Transverse colon (tissue), 3 donors: Measurements from ENCODE around the gene CCDC50.

Source experiments
- CTCF ChIP-seq, 5 experiments: fragments of 200-600 bp in 3 of 5; fragments of 450-650 bp in 2 of 5; sonication (generic) in 3 of 5; IDR thresholded peaks; 1 replicate in 2 of 5; 2 replicates in 3 of 5; pipeline ENCODE4 v1.5.1; 2016 to 2017; ENCODE audit warnings: antibody characterized with exemption in 5 of 5, inconsistent platforms in 3 of 5, mild to moderate bottlenecking in 2 of 5, moderate library complexity in 1 of 5
- EP300 ChIP-seq: sonication (generic); formaldehyde crosslinking; IDR thresholded peaks from one replicate; pipeline ENCODE4 v1.6.1; 2017; ENCODE audit warnings: antibody characterized with exemption, low read depth

- TF ChIP-seq CTCF (IDR thresholded peaks at IDR 0.05), result no peak
- no peak for TF ChIP-seq EP300
Observed at GRCh38 chr3:191306428-191306827, 22.8 kb upstream of the CCDC50 start.
